Measurements from ENCODE around the gene GRIN3A. TPM values are rescaled to one million over a fixed set of nuclear protein-coding genes. Genes with fewer than 3 reads are reported as not detected.

GRIN3A gene
- total RNA-seq (2022): not detected in 2 replicates
- Bru-seq, nascent RNA: not detected
- not detected for BruChase-seq, experiment 1, labeled RNA remaining after a 6-hour chase
- BruChase-seq, experiment 2, labeled RNA remaining after a 2-hour chase: not detected
- long read RNA-seq: 0 reads

- ChIA-PET POLR2A (no interaction called here), CTCF (interaction anchor here (0.7 to 1.4 kb wide), 2 partner anchors 10 to 11 kb away, joined by 3 to 8 read pairs; no protein-coding TSS in a partner anchor)
- Mint-ChIP-seq H3K27me3 (ENCODE audit: insufficient read depth, unreplicated experiment) (peaks cover 89% of the 10 kb centered on the region), H3K36me3 (ENCODE audit: insufficient read depth, unreplicated experiment) (no peaks in the 10 kb centered on the region), H3K4me3 (ENCODE audit: unreplicated experiment) (no peak within 1 kb of the TSS), H3K9me3 (ENCODE audit: unreplicated experiment) (no peaks in the 10 kb centered on the region), H3K27ac (ENCODE audit: low read depth, unreplicated experiment) (no peak within 1 kb of the TSS), H3K4me1 (ENCODE audit: insufficient read depth, unreplicated experiment) (no peaks in the 10 kb centered on the region)
- no TSS peak for BruUV-seq (replicated peaks)
- DNase-seq (ENCODE audit: unreplicated experiment): no peak
- intact Hi-C loops (cut with micrococcal nuclease): no loop called here
- no peak for TF ChIP-seq CTCF (IDR thresholded peaks at IDR 0.05; ENCODE audit: unreplicated experiment)
These were observed at the start of gene GRIN3A for GRCh38 chr9:101738566-101739183. Gene GRIN3A (minus strand): TSS chr9:101738647. CDS start chr9:101737979, 668 bp downstream.

- Mint-ChIP-seq H3K27me3 (ENCODE audit: insufficient read depth, unreplicated experiment) (peaks cover 24% of the 10 kb centered on the region), H3K27ac (ENCODE audit: low read depth, unreplicated experiment) (no peak overlapping the region), H3K4me3 (ENCODE audit: unreplicated experiment) (no peak overlapping the region), H3K4me1 (ENCODE audit: insufficient read depth, unreplicated experiment) (no peaks in the 10 kb centered on the region), H3K9me3 (ENCODE audit: unreplicated experiment) (no peaks in the 10 kb centered on the region), H3K36me3 (ENCODE audit: insufficient read depth, unreplicated experiment) (no peaks in the 10 kb centered on the region)
- POLR2A ChIA-PET: no interaction called here
- intact Hi-C loops (cut with micrococcal nuclease): no loop called here
- CTCF ChIA-PET: interaction anchor here (0.8 kb wide), 1 partner anchor 68 kb away, joined by 3 read pairs; no protein-coding TSS in a partner anchor
- no TSS peak for BruUV-seq (replicated peaks)
- TF ChIP-seq CTCF (IDR thresholded peaks at IDR 0.05; ENCODE audit: unreplicated experiment): no peak
- DNase-seq (ENCODE audit: unreplicated experiment): no peak
These were observed 49.4 kb upstream of the GRIN3A start for GRCh38 chr9:101787891-101788290.

DNA sequence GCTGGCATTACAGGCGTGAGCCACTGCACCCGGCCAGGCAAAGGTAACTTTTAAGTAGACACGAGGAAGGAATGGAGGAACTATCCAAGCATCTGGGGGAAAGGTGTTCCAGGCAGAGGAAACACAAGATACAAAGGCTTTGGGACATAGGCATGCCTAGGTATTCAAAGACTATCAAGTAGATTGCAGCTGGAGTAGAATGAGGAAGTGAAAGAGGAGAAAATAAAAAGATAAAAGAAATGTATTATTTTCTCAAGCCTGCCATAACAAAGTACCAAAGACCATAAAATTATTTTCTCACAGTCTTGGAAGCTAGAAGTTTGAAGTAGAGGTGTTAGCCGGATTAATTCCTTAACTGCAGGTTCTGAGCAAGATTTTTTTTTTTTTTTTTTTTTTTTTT, 39.9 kb upstream of the GRIN3A start:
- POLR2A ChIA-PET: no interaction called here

More for the DNA sequence above, 39.9 kb upstream of the GRIN3A start:
- no peaks in the 10 kb centered on the region for H3K9me3 Mint-ChIP-seq (ENCODE audit: unreplicated experiment)
- intact Hi-C loops (cut with micrococcal nuclease): no loop called here
- no peak for DNase-seq (ENCODE audit: unreplicated experiment)
- peaks cover 51% of the 10 kb centered on the region for H3K27me3 Mint-ChIP-seq (ENCODE audit: insufficient read depth, unreplicated experiment)
- H3K4me1 Mint-ChIP-seq (ENCODE audit: insufficient read depth, unreplicated experiment): no peaks in the 10 kb centered on the region
- no peaks in the 10 kb centered on the region for H3K36me3 Mint-ChIP-seq (ENCODE audit: insufficient read depth, unreplicated experiment)
- no peak for TF ChIP-seq CTCF (IDR thresholded peaks at IDR 0.05; ENCODE audit: unreplicated experiment)
- no TSS peak for BruUV-seq (replicated peaks)
- no peak overlapping the region for H3K4me3 Mint-ChIP-seq (ENCODE audit: unreplicated experiment)
- no peak overlapping the region for H3K27ac Mint-ChIP-seq (ENCODE audit: low read depth, unreplicated experiment)
- CTCF ChIA-PET: interaction anchor here (0.7 kb wide), 1 partner anchor 44 kb away, joined by 3 read pairs; no protein-coding TSS in a partner anchor
